Endodermal cell (in vitro differentiated cells): Measurements from ENCODE around the gene ELANE. TPM values are rescaled to one million over a fixed set of nuclear protein-coding genes. Genes with fewer than 3 reads are reported as not detected.

Experiments used
- DNase-seq: peaks from one replicate; pipeline ENCODE4 v3.0.0-alpha.2; 2017
- H3K27ac ChIP-seq: 2 replicates; pipeline ENCODE4 v1.5.1; 2013; ENCODE audit warnings: mild to moderate bottlenecking, low read depth, low read length, moderate library complexity
- H3K27me3 ChIP-seq: 2 replicates; pipeline ENCODE4 v1.6.1; 2013; ENCODE audit warnings: mild to moderate bottlenecking, low read length, moderate library complexity; ENCODE audit not compliant: insufficient read depth, control insufficient read depth, poor library complexity, severe bottlenecking
- H3K36me3 ChIP-seq: 2 replicates; pipeline ENCODE4 v1.7.0; 2013; ENCODE audit warnings: mild to moderate bottlenecking, low read length, moderate library complexity; ENCODE audit not compliant: control insufficient read depth, insufficient read depth
- H3K4me1 ChIP-seq: one replicate; pipeline ENCODE4 v1.7.0; 2013; ENCODE audit warnings: low read length; ENCODE audit not compliant: control insufficient read depth, insufficient read depth
- H3K4me3 ChIP-seq: 2 replicates; pipeline ENCODE4 v1.5.1; 2013; ENCODE audit warnings: mild to moderate bottlenecking, low read length, moderate library complexity
- H3K9ac ChIP-seq: 2 replicates; pipeline ENCODE4 v1.6.1; 2013; ENCODE audit warnings: mild to moderate bottlenecking, low read length, moderate library complexity; ENCODE audit not compliant: poor library complexity, severe bottlenecking; ENCODE audit errors: extremely low read depth
- H3K9me3 ChIP-seq: 2 replicates; pipeline ENCODE4 v1.6.1; 2013; ENCODE audit warnings: mild to moderate bottlenecking, low read length, moderate library complexity; ENCODE audit not compliant: control insufficient read depth
- H3K27ac Mint-ChIP-seq: 2 replicates; pipeline ENCODE4 v1.8.0; 2020; ENCODE audit warnings: mixed read lengths
- H3K27me3 Mint-ChIP-seq: 2 replicates; pipeline ENCODE4 v1.8.0; 2021; ENCODE audit warnings: mild to moderate bottlenecking, mixed read lengths; ENCODE audit not compliant: insufficient read depth
- H3K36me3 Mint-ChIP-seq: 2 replicates; pipeline ENCODE4 v1.8.0; 2020; ENCODE audit warnings: low read depth, mixed read lengths
- H3K4me1 Mint-ChIP-seq: 2 replicates; pipeline ENCODE4 v1.8.0; 2020; ENCODE audit warnings: mixed read lengths
- H3K4me3 Mint-ChIP-seq: 2 replicates; pipeline ENCODE4 v1.8.0; 2020; ENCODE audit warnings: mild to moderate bottlenecking, moderate library complexity, mixed read lengths
- H3K9me3 Mint-ChIP-seq: 2 replicates; pipeline ENCODE4 v1.8.0; 2020; ENCODE audit warnings: mild to moderate bottlenecking, mixed read lengths
- WGBS, 2 experiments: methylation state at CpG; one replicate each; pipeline versions ENCODE4 v1.1.5 to v1.1.7; 2013; ENCODE audit warnings: missing lambda C conversion rate in 2 of 2, mixed read lengths in 1 of 2; ENCODE audit not compliant: insufficient coverage in 1 of 2, insufficient read length in 1 of 2; 5-methylcytosine and 5-hydroxymethylcytosine counted together
- total RNA-seq, 2 donors: library from RNA; stranded (reverse); fragmentation: NEBNext Ultra II Directional in 1 of 2; extraction: Animal tissue kit (Norgen Biotek cat#: 25700) in 1 of 2; gene quantifications; 2 replicates in 1 of 2; 3 replicates in 1 of 2; pipeline ENCODE4 v1.2.1, GENCODE V29; 2021
- TF ChIP-seq, protein P1 (sequence below): fragments of 200-600 bp; sonication (generic); conservative IDR thresholded peaks from 2 replicates; pipeline ENCODE4 v1.5.0; 2021; ENCODE audit warnings: antibody characterized with exemption, mild to moderate bottlenecking

Gene ELANE
- total RNA-seq, 2 donors from 2014 or later: not detected

DNA sequence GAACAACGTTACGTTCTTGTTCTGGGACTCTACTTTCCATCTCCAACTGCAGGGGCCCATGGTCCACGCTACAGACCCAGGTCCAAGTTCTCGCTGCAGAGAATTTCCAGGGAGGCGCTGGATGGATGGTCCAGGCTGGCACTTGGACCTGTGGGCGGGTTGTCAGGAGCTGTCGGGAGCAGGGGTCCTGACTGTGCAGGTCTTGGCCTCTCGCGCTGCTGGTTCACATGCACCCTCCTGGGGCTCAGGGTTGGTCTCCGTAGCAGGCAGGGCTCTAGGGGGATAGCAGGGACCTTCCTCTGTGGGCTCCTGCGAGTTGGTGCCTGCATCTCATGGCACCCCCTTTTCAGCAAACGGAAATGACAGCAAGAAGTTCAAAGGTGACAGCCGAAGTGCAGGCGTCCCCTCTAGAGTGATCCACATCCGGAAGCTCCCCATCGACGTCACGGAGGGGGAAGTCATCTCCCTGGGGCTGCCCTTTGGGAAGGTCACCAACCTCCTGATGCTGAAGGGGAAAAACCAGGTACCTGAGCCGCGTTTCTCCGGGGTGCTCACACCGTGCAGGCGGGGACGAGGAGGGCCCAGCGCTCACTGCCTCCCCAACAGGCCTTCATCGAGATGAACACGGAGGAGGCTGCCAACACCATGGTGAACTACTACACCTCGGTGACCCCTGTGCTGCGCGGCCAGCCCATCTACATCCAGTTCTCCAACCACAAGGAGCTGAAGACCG, 48.3 kb upstream of the ELANE start:
- Histone ChIP-seq H3K9me3 (no peaks in the 10 kb centered on the region), H3K4me1 (peaks cover 27% of the 10 kb centered on the region), H3K27ac (no peak overlapping the region), H3K9ac (no peak overlapping the region), H3K4me3 (no peak overlapping the region), H3K36me3 (peaks cover 94% of the 10 kb centered on the region), H3K27me3 (no peaks in the 10 kb centered on the region)
- peaks cover 71% of the 10 kb centered on the region for H3K36me3 Mint-ChIP-seq
- no peak overlapping the region for H3K27ac Mint-ChIP-seq
- no peak overlapping the region for H3K4me3 Mint-ChIP-seq
- no peaks in the 10 kb centered on the region for H3K27me3 Mint-ChIP-seq
- peak; percentile 50 for DNase-seq
- H3K9me3 Mint-ChIP-seq: no peaks in the 10 kb centered on the region
- 94 to 98% methylated on average over 26 to 31 of the region's 31 CpGs for whole genome bisulfite sequencing, 2 experiments
- TF ChIP-seq, protein P1, sequence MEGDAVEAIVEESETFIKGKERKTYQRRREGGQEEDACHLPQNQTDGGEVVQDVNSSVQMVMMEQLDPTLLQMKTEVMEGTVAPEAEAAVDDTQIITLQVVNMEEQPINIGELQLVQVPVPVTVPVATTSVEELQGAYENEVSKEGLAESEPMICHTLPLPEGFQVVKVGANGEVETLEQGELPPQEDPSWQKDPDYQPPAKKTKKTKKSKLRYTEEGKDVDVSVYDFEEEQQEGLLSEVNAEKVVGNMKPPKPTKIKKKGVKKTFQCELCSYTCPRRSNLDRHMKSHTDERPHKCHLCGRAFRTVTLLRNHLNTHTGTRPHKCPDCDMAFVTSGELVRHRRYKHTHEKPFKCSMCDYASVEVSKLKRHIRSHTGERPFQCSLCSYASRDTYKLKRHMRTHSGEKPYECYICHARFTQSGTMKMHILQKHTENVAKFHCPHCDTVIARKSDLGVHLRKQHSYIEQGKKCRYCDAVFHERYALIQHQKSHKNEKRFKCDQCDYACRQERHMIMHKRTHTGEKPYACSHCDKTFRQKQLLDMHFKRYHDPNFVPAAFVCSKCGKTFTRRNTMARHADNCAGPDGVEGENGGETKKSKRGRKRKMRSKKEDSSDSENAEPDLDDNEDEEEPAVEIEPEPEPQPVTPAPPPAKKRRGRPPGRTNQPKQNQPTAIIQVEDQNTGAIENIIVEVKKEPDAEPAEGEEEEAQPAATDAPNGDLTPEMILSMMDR: no peak
- peaks cover 22% of the 10 kb centered on the region for H3K4me1 Mint-ChIP-seq

DNA sequence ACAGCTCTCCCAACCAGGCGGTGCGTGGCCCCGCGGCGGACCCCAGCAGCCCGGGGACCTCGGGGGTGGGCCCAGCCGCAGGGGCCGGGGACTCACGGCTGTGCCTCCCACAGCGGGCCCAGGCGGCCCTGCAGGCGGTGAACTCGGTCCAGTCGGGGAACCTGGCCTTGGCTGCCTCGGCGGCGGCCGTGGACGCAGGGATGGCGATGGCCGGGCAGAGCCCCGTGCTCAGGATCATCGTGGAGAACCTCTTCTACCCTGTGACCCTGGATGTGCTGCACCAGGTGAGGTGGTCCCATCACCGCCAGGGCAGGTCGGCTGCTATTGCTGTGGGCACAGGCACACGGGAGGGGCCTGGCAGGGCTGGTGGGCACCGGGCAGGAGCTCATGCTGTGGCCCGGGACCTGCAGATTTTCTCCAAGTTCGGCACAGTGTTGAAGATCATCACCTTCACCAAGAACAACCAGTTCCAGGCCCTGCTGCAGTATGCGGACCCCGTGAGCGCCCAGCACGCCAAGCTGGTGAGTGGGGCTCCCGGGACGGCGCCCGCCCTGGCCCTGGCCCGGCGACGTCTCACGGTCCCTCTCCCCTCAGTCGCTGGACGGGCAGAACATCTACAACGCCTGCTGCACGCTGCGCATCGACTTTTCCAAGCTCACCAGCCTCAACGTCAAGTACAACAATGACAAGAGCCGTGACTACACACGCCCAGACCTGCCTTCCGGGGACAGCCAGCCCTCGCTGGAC, 47.5 kb upstream of the ELANE start:
- H3K4me1 Mint-ChIP-seq: peaks cover 18% of the 10 kb centered on the region
- WGBS, 2 experiments: 96% methylated on average over 50 to 53 of the region's 53 CpGs
- Histone ChIP-seq H3K4me1 (peaks cover 25% of the 10 kb centered on the region), H3K27ac (no peak overlapping the region), H3K27me3 (no peaks in the 10 kb centered on the region), H3K36me3 (peaks cover 93% of the 10 kb centered on the region), H3K9me3 (no peaks in the 10 kb centered on the region), H3K4me3 (no peak overlapping the region), H3K9ac (no peak overlapping the region)
- peak overlapping the region; percentile 55 for H3K27ac Mint-ChIP-seq
- H3K36me3 Mint-ChIP-seq: peaks cover 69% of the 10 kb centered on the region
- no peaks in the 10 kb centered on the region for H3K9me3 Mint-ChIP-seq
- H3K4me3 Mint-ChIP-seq: no peak overlapping the region
- DNase-seq: no peak
- no peaks in the 10 kb centered on the region for H3K27me3 Mint-ChIP-seq
- TF ChIP-seq, protein P1: no peak

DNA sequence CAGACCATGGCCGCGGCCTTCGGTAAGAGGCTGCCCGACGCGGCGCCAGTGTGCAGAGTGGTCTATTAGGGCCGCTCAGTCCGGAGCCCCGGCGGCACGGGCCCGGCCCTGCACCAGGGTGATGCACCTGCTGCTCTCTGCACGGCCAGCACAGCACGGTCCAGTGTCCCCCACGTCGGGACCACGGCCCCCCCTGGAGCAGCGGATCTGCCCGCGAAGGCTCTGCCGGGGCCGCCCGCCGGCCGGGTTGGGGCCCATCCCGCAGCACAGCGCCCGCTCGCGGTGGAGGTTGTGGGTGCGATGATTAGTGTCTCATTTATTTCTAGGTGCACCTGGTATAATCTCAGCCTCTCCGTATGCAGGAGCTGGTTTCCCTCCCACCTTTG, 46.9 kb upstream of the ELANE start:
- Mint-ChIP-seq H3K27ac (peak overlapping the region; percentile 55), H3K36me3 (peaks cover 69% of the 10 kb centered on the region), H3K9me3 (no peaks in the 10 kb centered on the region), H3K27me3 (no peaks in the 10 kb centered on the region), H3K4me3 (no peak overlapping the region), H3K4me1 (peaks cover 13% of the 10 kb centered on the region)
- H3K4me3 ChIP-seq: no peak overlapping the region
- WGBS, 2 experiments: 91 to 95% methylated on average over 19 to 33 of the region's 33 CpGs
- no peak overlapping the region for H3K9ac ChIP-seq
- H3K27me3 ChIP-seq: no peaks in the 10 kb centered on the region
- DNase-seq: no peak
- H3K4me1 ChIP-seq: peaks cover 23% of the 10 kb centered on the region
- H3K27ac ChIP-seq: no peak overlapping the region
- H3K9me3 ChIP-seq: no peaks in the 10 kb centered on the region
- TF ChIP-seq, protein P1: no peak
- H3K36me3 ChIP-seq: peaks cover 93% of the 10 kb centered on the region
